GM23338 (cell line): Measurements from ENCODE around the gene SLC1A4.

Experiments used
- CREB1 ChIP-seq: fragments of 250-450 bp; sonication (Bioruptor Pico); IDR thresholded peaks from 2 replicates; pipeline ENCODE4 v1.5.0; 2020; ENCODE audit warnings: low read depth, mild to moderate bottlenecking, moderate library complexity
- CTCF ChIP-seq, 2 experiments: fragments of 200-600 bp in 1 of 2; sonication (generic) in 1 of 2; conservative IDR thresholded peaks; 2 replicates each; pipeline versions ENCODE4 v1.5.1 to v1.6.1; 2016 to 2017; ENCODE audit warnings: antibody characterized with exemption in 2 of 2, low read depth in 2 of 2, mild to moderate bottlenecking in 2 of 2, moderate library complexity in 1 of 2
- ETS1 ChIP-seq: IDR thresholded peaks from 2 replicates; pipeline ENCODE4 v1.6.1; 2016; ENCODE audit warnings: antibody characterized with exemption
- EZH2 ChIP-seq: fragments of 200-600 bp; sonication (generic); IDR thresholded peaks from one replicate; pipeline ENCODE4 v1.8.0; 2017; ENCODE audit warnings: antibody characterized with exemption, mild to moderate bottlenecking, low read depth; ENCODE audit not compliant: unreplicated experiment
- EZH2phosphoT487 ChIP-seq: fragments of 200-600 bp; sonication (generic); IDR thresholded peaks from one replicate; pipeline ENCODE4 v1.8.1; 2018; ENCODE audit warnings: antibody characterized with exemption; ENCODE audit not compliant: unreplicated experiment
- JUNB ChIP-seq: IDR thresholded peaks from one replicate; pipeline ENCODE4 v1.6.1; 2016; ENCODE audit warnings: antibody characterized with exemption; ENCODE audit not compliant: unreplicated experiment
- NANOG ChIP-seq: IDR thresholded peaks from 2 replicates; pipeline ENCODE4 v1.6.1; 2016; ENCODE audit warnings: antibody characterized with exemption, borderline replicate concordance
- POLR2AphosphoS5 ChIP-seq: IDR thresholded peaks from 2 replicates; pipeline ENCODE4 v1.6.1; 2016; ENCODE audit warnings: antibody characterized with exemption, low read depth
- REST ChIP-seq: IDR thresholded peaks from one replicate; pipeline ENCODE4 v1.6.1; 2018; ENCODE audit warnings: antibody characterized with exemption; ENCODE audit not compliant: unreplicated experiment
- STAT1 ChIP-seq: IDR thresholded peaks from one replicate; pipeline ENCODE4 v1.6.1; 2016; ENCODE audit warnings: antibody characterized with exemption; ENCODE audit not compliant: unreplicated experiment
- ZNF114 ChIP-seq: fragments of 250-450 bp; sonication (Bioruptor Pico); IDR thresholded peaks from 2 replicates; pipeline ENCODE4 v1.5.0; 2020; ENCODE audit warnings: mild to moderate bottlenecking, moderate library complexity
- ZNF331 ChIP-seq: fragments of 250-450 bp; sonication (Bioruptor Pico); IDR thresholded peaks from 2 replicates; pipeline ENCODE4 v1.5.0; 2020; ENCODE audit warnings: low read depth, mild to moderate bottlenecking, moderate library complexity
- ZNF462 ChIP-seq: fragments of 250-450 bp; sonication (Bioruptor Pico); IDR thresholded peaks from 2 replicates; pipeline ENCODE4 v1.5.0; 2020; ENCODE audit warnings: mild to moderate bottlenecking, moderate library complexity

GRCh38 chr2:64992218-64992617, 3.0 kb downstream of the SLC1A4 start:
- TF ChIP-seq CTCF (conservative IDR thresholded peaks at IDR 0.05; ENCODE audit: low read depth in 2 of 2) (no peak), REST (no peak), CREB1 (no peak), POLR2AphosphoS5 (no peak), EZH2 (no peak), EZH2phosphoT487 (no peak), NANOG (no peak), JUNB (no peak), ZNF114 (CRISPR knock-in tag) (no peak), ETS1 (no peak), ZNF331 (CRISPR knock-in tag) (no peak), STAT1 (no peak), ZNF462 (no peak)
